ENCODE data around the gene HAUS2.

DNA sequence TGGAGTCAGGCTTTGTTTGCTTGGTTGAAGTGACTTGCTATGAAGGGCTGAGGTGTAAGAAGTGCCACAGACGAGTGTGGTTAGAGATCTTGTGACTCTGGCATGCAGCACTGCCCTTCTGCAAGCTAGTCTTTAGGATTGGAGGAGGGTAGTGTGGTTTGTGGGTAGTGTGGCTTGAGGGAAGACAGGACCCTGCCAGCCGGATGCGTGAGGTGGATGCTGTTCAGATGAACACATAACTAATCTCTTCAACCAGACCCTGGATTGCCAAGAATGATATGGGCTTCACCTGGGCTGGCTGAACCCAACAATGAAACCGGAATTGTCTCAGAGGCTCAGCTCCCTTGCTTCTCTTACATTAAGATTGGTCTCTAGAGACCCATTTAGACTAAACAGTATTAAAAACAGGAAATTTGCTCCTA, 59.5 kb downstream of the HAUS2 start:
- TF ChIP-seq, protein P1, sequence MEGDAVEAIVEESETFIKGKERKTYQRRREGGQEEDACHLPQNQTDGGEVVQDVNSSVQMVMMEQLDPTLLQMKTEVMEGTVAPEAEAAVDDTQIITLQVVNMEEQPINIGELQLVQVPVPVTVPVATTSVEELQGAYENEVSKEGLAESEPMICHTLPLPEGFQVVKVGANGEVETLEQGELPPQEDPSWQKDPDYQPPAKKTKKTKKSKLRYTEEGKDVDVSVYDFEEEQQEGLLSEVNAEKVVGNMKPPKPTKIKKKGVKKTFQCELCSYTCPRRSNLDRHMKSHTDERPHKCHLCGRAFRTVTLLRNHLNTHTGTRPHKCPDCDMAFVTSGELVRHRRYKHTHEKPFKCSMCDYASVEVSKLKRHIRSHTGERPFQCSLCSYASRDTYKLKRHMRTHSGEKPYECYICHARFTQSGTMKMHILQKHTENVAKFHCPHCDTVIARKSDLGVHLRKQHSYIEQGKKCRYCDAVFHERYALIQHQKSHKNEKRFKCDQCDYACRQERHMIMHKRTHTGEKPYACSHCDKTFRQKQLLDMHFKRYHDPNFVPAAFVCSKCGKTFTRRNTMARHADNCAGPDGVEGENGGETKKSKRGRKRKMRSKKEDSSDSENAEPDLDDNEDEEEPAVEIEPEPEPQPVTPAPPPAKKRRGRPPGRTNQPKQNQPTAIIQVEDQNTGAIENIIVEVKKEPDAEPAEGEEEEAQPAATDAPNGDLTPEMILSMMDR (IDR thresholded peaks at IDR 0.05; ENCODE audit: insufficient read depth, low read length, poor library complexity, severe bottlenecking), result no peak
- no peak for TF ChIP-seq EZH2phosphoT487 (conservative IDR thresholded peaks at IDR 0.05; ENCODE audit: low read length)
